KMS-11 (cell line): ENCODE measurements around the gene NLGN1.
A peak's percentile ranks its signal among the peaks of the same experiment; 100 is the strongest.

Experiments used
- H2AFZ ChIP-seq: fragments of 200-600 bp; sonication (generic); 2 replicates; pipeline ENCODE4 v1.6.1; 2016; ENCODE audit warnings: antibody characterized with exemption, mixed run types, low read depth
- H3K27ac ChIP-seq: fragments of 200-600 bp; sonication (generic); 2 replicates; pipeline ENCODE4 v1.6.1; 2016; ENCODE audit warnings: mild to moderate bottlenecking, mixed run types
- H3K27me3 ChIP-seq: fragments of 200-600 bp; sonication (generic); 2 replicates; pipeline ENCODE4 v1.6.1; 2017; ENCODE audit warnings: mild to moderate bottlenecking, low read depth, mixed run types, moderate library complexity; ENCODE audit not compliant: insufficient read depth
- H3K36me3 ChIP-seq: fragments of 200-600 bp; sonication (generic); 2 replicates; pipeline ENCODE4 v1.6.1; 2017; ENCODE audit warnings: mild to moderate bottlenecking, mixed run types; ENCODE audit not compliant: insufficient read depth
- H3K4me1 ChIP-seq: fragments of 200-600 bp; sonication (generic); 2 replicates; pipeline ENCODE4 v1.6.1; 2016; ENCODE audit warnings: mild to moderate bottlenecking, low read depth, mixed run types; ENCODE audit not compliant: poor library complexity, severe bottlenecking
- H3K4me2 ChIP-seq: fragments of 200-600 bp; sonication (generic); 2 replicates; pipeline ENCODE4 v1.7.0; 2016; ENCODE audit warnings: mild to moderate bottlenecking, mixed run types
- H3K4me3 ChIP-seq: fragments of 200-600 bp; sonication (generic); IDR thresholded peaks from 2 replicates; pipeline ENCODE4 v1.6.1; 2017; ENCODE audit warnings: low read depth, low read length, mixed read lengths; ENCODE audit not compliant: insufficient read depth
- H3K79me2 ChIP-seq: fragments of 200-600 bp; sonication (generic); 2 replicates; pipeline ENCODE4 v1.6.1; 2016; ENCODE audit warnings: low read depth, mixed run types; ENCODE audit not compliant: insufficient read depth
- H3K9ac ChIP-seq: fragments of 200-600 bp; sonication (generic); 2 replicates; pipeline ENCODE4 v1.6.1; 2016; ENCODE audit warnings: mild to moderate bottlenecking, mixed run types
- H4K20me1 ChIP-seq: fragments of 200-600 bp; sonication (generic); 2 replicates; pipeline ENCODE4 v1.6.1; 2016; ENCODE audit warnings: mild to moderate bottlenecking, mixed run types; ENCODE audit not compliant: insufficient read depth
- TF ChIP-seq, protein P1 (sequence below): fragments of 200-600 bp; sonication (generic); conservative IDR thresholded peaks from 2 replicates; pipeline ENCODE4 v1.6.1; 2017; ENCODE audit warnings: low read depth, mild to moderate bottlenecking, antibody characterized with exemption, low read length, moderate library complexity, mixed read lengths

NLGN1 gene

GRCh38 chr3:173547070-173547469, 149.5 kb downstream of the NLGN1 start:
- Histone ChIP-seq H3K79me2 (no peaks in the 10 kb centered on the region), H3K4me1 (no peaks in the 10 kb centered on the region), H2AFZ (no peak overlapping the region), H3K36me3 (no peaks in the 10 kb centered on the region), H3K4me2 (no peak overlapping the region), H3K27ac (no peak overlapping the region), H4K20me1 (no peaks in the 10 kb centered on the region), H3K4me3 (no peak overlapping the region), H3K27me3 (no peaks in the 10 kb centered on the region), H3K9ac (no peak overlapping the region)
- TF ChIP-seq, protein P1, sequence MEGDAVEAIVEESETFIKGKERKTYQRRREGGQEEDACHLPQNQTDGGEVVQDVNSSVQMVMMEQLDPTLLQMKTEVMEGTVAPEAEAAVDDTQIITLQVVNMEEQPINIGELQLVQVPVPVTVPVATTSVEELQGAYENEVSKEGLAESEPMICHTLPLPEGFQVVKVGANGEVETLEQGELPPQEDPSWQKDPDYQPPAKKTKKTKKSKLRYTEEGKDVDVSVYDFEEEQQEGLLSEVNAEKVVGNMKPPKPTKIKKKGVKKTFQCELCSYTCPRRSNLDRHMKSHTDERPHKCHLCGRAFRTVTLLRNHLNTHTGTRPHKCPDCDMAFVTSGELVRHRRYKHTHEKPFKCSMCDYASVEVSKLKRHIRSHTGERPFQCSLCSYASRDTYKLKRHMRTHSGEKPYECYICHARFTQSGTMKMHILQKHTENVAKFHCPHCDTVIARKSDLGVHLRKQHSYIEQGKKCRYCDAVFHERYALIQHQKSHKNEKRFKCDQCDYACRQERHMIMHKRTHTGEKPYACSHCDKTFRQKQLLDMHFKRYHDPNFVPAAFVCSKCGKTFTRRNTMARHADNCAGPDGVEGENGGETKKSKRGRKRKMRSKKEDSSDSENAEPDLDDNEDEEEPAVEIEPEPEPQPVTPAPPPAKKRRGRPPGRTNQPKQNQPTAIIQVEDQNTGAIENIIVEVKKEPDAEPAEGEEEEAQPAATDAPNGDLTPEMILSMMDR: no peak

GRCh38 chr3:173548261-173548660, 150.7 kb downstream of the NLGN1 start:
- H3K27ac ChIP-seq: no peak overlapping the region
- H3K9ac ChIP-seq: no peak overlapping the region
- no peaks in the 10 kb centered on the region for H3K79me2 ChIP-seq
- TF ChIP-seq, protein P1: no peak
- 0 out of 2 replicates have a peak overlapping the region, but pooled peaks have one; percentile 1 for H2AFZ ChIP-seq
- H4K20me1 ChIP-seq: no peaks in the 10 kb centered on the region
- H3K4me3 ChIP-seq: no peak overlapping the region
- no peak overlapping the region for H3K4me2 ChIP-seq
- no peaks in the 10 kb centered on the region for H3K4me1 ChIP-seq
- no peaks in the 10 kb centered on the region for H3K27me3 ChIP-seq
- H3K36me3 ChIP-seq: no peaks in the 10 kb centered on the region

- no peak overlapping the region for H3K4me2 ChIP-seq
- TF ChIP-seq, protein P1: no peak
- no peak overlapping the region for H3K9ac ChIP-seq
- no peaks in the 10 kb centered on the region for H3K79me2 ChIP-seq
- no peak overlapping the region for H3K27ac ChIP-seq
- no peaks in the 10 kb centered on the region for H3K27me3 ChIP-seq
- H3K4me1 ChIP-seq: no peaks in the 10 kb centered on the region
- no peaks in the 10 kb centered on the region for H3K36me3 ChIP-seq
- H3K4me3 ChIP-seq: no peak overlapping the region
- no peaks in the 10 kb centered on the region for H4K20me1 ChIP-seq
- no peak overlapping the region for H2AFZ ChIP-seq
Measured at GRCh38 chr3:173552526-173552925, 155.0 kb downstream of the NLGN1 start.

DNA sequence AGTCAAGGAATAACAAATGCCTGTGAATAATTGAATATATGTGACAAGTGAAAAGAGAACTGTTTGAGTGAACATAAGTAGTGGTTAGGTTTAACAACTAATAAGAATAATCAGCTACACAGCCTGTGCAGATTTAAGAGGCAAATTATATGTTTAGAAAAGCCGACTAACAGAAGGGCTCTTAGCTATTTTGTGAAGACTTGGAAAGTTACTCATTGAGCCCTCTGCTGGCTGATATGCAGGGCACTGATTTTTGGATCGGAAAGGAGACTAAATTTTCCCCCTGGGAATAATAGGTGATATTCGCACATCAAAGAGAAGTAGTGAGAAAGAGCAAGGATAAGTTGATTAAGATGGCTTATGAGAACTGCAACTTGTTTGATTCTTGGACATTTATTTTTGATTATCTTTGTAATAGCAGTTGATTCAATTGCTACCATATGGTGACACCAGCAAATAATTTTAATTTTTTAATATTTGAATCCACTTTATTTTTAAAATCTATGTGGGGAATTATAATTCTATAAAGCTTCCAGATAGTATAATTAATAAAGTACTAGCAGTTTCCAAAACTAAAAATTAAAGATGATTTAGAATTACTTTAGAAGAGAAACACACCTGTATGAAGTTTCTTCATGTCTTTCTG, 156.2 kb downstream of the NLGN1 start:
- no peak overlapping the region for H3K4me3 ChIP-seq
- no peak overlapping the region for H2AFZ ChIP-seq
- H4K20me1 ChIP-seq: no peaks in the 10 kb centered on the region
- no peak overlapping the region for H3K27ac ChIP-seq
- H3K9ac ChIP-seq: no peak overlapping the region
- TF ChIP-seq, protein P1: peak; percentile 62
- H3K27me3 ChIP-seq: no peaks in the 10 kb centered on the region
- no peak overlapping the region for H3K4me2 ChIP-seq
- H3K4me1 ChIP-seq: no peaks in the 10 kb centered on the region
- no peaks in the 10 kb centered on the region for H3K36me3 ChIP-seq
- no peaks in the 10 kb centered on the region for H3K79me2 ChIP-seq
